Ovary (tissue), 9 donors: ENCODE measurements around the gene HSPA9. TPM values are rescaled to one million over a fixed set of nuclear protein-coding genes. Genes with fewer than 3 reads are reported as not detected.
"Not testable (repeated sequence)": the region's sequence is repeated elsewhere in the genome, so short reads cannot be mapped to it uniquely, and the experiment has no call there.

Source experiments
- DNase-seq, 5 donors: peaks; one replicate each; pipeline ENCODE4 v3.0.0-alpha.2; 2019 to 2020
- H3K27ac ChIP-seq, 2 donors: fragments of 200-600 bp; one replicate each; pipeline versions ENCODE4 v1.5.1 to v1.8.0; 2019 to 2022
- H3K27me3 ChIP-seq: fragments of 200-600 bp; one replicate; pipeline ENCODE4 v1.8.0; 2022
- H3K36me3 ChIP-seq: fragments of 200-600 bp; sonication (generic); one replicate; pipeline ENCODE4 v1.5.1; 2019
- H3K4me1 ChIP-seq: one replicate; pipeline ENCODE4 v1.8.1; 2013; ENCODE audit warnings: mild to moderate bottlenecking, moderate library complexity; ENCODE audit not compliant: insufficient read depth
- H3K4me3 ChIP-seq: fragments of 200-600 bp; sonication (generic); one replicate; pipeline ENCODE4 v1.5.1; 2017
- H3K9me3 ChIP-seq, 2 donors: fragments of 200-600 bp in 1 of 2; sonication (generic) in 1 of 2; one replicate each; pipeline versions ENCODE4 v1.5.1 to v1.8.1; 2013 to 2019; ENCODE audit warnings: mild to moderate bottlenecking in 1 of 2, moderate library complexity in 1 of 2
- EP300 ChIP-seq: sonication (generic); formaldehyde crosslinking; IDR thresholded peaks from one replicate; pipeline ENCODE4 v1.6.1; 2017; ENCODE audit warnings: antibody characterized with exemption
- POLR2A ChIP-seq: fragments of 450-650 bp; IDR thresholded peaks from one replicate; pipeline ENCODE4 v1.6.1; 2017; ENCODE audit warnings: antibody characterized with exemption, mild to moderate bottlenecking, moderate library complexity
- WGBS, 3 donors: extraction: QIAGEN DNeasy Blood & Tissue Kit in 1 of 3; methylation state at CpG; one replicate each; pipeline versions ENCODE4 v1.1.5 to v1.1.7; 2013 to 2017; 5-methylcytosine and 5-hydroxymethylcytosine counted together
- intact Hi-C, 4 donors: fragments of 100-400 bp; cut with DNase I; formaldehyde crosslinking; loops; one replicate each; pipeline versions ENCODE4 v1.11.0 to v1.15.1; 2022 to 2023
- polyA plus RNA-seq, 2 donors: library from polyadenylated mRNA; stranded (reverse); fragments of 200-250 nt in 1 of 2; fragments of 350-450 nt in 1 of 2; fragmentation: Illumina TruSeq in 1 of 2; extraction: RNeasy Lipid Tissue Mini Kit (QIAGEN cat#74804) in 1 of 2; gene quantifications; one replicate each; pipeline ENCODE4 v1.2.3, GENCODE V29; 2013 to 2014
- total RNA-seq, 7 donors: library from RNA; depleted of rRNA in 2 of 7; stranded (reverse); fragments of >200 nt in 2 of 7; fragmentation: NEBNext Ultra II Directional in 3 of 7; extraction: Animal tissue kit (Norgen Biotek cat#: 25700) in 3 of 7; gene quantifications; one replicate each; pipeline versions ENCODE4 v1.1.0 to v1.2.4, GENCODE V29; 2016 to 2023
- TF ChIP-seq, protein P1 (sequence below), 3 donors: fragments of 450-650 bp in 2 of 3; fragments of 200-600 bp in 1 of 3; IDR thresholded peaks; one replicate each; pipeline versions ENCODE4 v1.5.1 to v1.8.0; 2016 to 2022; ENCODE audit warnings: antibody characterized with exemption in 3 of 3, mild to moderate bottlenecking in 1 of 3
- donor health status: DM: no; HTN: no; CAD: no; lungs with moderate emphysema.
- donor health status: DM: no; HTN: no; CAD: no.
- donor health status: Bipolar disorder and iron deficiency.
- donor health status: DM: yes; HTN: yes; CAD: no.
- donor health status: DM: no; HTN: no; CAD: no.
- donor health status: DM: yes; HTN: yes; CAD: no.

The HSPA9 gene
- total and polyA plus RNA-seq, 9 donors = 85.4 to 340 (median 180) TPM

DNA sequence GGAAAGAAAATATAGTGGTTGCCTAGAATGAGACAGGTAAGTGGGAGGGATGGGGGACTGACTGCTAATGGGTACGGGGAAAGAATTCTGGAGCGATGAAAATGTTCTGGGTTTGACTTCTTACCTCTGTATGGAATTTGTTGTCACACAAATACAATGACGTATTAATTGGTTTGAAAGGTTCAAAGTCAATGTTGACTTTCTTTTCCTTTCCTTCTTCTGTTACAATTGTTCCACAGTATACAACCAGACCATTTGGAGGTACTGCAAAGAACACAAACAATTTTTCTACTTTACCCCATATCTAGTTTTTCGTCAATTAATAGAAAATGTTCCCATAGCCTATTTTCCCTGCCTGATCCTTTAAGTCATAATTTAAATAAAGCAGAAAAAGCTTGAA is 57.8 kb downstream of the HSPA9 start:
- DNase-seq = no peak
- 93 to 95% (median 94%) methylated on average over 4 of the region's 4 CpGs for WGBS, 3 donors
- Histone ChIP-seq H3K9me3 (no peaks in the 10 kb centered on the region), H3K36me3 (no peaks in the 10 kb centered on the region), H3K4me1 (no peaks in the 10 kb centered on the region), H3K4me3 (no peak overlapping the region), H3K27me3 (no peaks in the 10 kb centered on the region), H3K27ac (no peak overlapping the region)
- intact Hi-C loops = no loop called here
- no peak for TF ChIP-seq EP300
- TF ChIP-seq POLR2A = no peak
- TF ChIP-seq, protein P1, sequence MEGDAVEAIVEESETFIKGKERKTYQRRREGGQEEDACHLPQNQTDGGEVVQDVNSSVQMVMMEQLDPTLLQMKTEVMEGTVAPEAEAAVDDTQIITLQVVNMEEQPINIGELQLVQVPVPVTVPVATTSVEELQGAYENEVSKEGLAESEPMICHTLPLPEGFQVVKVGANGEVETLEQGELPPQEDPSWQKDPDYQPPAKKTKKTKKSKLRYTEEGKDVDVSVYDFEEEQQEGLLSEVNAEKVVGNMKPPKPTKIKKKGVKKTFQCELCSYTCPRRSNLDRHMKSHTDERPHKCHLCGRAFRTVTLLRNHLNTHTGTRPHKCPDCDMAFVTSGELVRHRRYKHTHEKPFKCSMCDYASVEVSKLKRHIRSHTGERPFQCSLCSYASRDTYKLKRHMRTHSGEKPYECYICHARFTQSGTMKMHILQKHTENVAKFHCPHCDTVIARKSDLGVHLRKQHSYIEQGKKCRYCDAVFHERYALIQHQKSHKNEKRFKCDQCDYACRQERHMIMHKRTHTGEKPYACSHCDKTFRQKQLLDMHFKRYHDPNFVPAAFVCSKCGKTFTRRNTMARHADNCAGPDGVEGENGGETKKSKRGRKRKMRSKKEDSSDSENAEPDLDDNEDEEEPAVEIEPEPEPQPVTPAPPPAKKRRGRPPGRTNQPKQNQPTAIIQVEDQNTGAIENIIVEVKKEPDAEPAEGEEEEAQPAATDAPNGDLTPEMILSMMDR (IDR thresholded peaks at IDR 0.05) = no peak

DNA sequence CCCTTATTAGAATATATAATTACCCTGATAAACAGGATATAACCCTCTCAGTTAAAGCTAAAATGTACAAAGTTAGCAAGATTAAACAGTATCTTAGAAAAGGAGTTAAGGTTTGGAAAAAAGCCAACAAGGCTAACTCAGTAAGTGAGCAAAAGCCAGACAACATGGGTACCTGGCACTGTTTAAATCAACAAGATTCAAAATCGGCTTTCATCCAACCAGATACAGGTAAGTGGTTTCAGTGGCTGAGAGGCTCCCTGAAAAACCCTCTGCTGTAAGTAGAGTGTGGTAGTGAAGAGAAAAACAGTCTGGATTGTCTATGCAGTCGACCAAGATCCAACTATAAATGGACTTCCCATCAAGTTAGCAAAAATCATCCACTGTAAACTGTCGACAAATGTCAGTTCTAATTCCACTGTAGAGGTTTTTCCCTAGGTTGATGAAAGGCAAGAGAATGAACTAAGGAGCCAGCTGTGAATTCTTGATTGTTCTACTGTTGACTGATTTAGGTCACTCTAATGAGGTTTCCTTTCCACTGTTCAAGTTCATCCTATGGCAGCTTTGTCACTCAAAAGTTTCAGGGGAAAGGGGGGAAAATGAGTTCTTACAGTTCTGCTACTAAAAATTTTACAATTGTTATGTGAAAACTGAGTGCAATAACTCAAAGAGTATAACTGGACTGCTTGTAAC is 59.5 kb downstream of the HSPA9 start:
- Histone ChIP-seq H3K27ac (no peak overlapping the region), H3K9me3 (no peaks in the 10 kb centered on the region), H3K27me3 (no peaks in the 10 kb centered on the region), H3K36me3 (no peaks in the 10 kb centered on the region), H3K4me3 (no peak overlapping the region), H3K4me1 (no peaks in the 10 kb centered on the region)
- 85 to 87% (median 86%) methylated on average over 3 of the region's 3 CpGs for WGBS, 3 donors
- intact Hi-C loops = no loop called here
- TF ChIP-seq EP300 (no peak), POLR2A (no peak)
- TF ChIP-seq, protein P1 (IDR thresholded peaks at IDR 0.05) = no peak
- no peak for DNase-seq

DNA sequence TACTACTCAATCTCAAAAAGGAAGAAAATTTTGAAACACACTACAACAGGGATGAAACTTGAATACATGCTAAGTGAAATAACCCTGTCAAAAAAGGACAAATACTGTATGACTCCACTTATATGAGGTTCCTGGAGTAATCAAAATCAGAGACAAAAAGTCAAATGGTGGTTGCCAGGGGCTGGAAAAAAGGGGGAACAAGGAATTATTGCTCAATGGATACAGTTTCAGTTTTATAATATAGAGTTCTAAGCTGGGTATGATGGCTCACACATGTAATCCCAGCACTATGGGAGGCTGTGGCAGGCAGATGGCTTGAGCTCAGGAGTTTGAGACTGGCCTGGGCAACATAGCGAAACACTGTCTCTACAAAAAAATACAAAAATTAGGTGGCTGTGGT is 61.2 kb downstream of the HSPA9 start:
- Histone ChIP-seq H3K4me1 (no peaks in the 10 kb centered on the region), H3K9me3 (no peaks in the 10 kb centered on the region), H3K4me3 (no peak overlapping the region), H3K27me3 (no peaks in the 10 kb centered on the region), H3K36me3 (no peaks in the 10 kb centered on the region), H3K27ac (no peak overlapping the region)
- TF ChIP-seq, protein P1 (IDR thresholded peaks at IDR 0.05) = no peak
- TF ChIP-seq EP300 (no peak), POLR2A (no peak)
- no peak for DNase-seq
- 96 to 98% (median 97%) methylated on average over 1 of the region's 1 CpG for WGBS, 3 donors
- intact Hi-C loops = no loop called here

DNA sequence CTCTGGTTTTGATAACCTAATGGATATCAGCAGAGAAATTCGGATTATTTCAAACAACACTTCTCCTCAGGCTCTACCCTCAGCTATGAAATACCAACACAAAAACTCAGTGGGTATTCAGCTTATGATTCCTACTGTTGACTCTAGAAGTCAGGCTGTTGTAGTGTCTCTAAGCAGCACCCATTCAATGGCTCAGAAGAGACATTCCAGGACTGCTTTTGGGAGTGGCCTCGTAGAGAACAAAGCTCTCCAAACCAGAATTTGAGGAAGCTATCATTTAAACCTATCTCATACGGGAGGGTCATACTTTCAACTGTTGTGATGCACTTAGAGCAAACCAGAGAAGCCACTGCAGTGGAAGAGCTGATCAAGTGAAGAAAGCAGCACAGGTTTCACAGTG is 66.2 kb downstream of the HSPA9 start:
- WGBS, 3 donors = 64 to 67% (median 66%) methylated on average over 3 of the region's 3 CpGs
- Histone ChIP-seq H3K4me1 (no peaks in the 10 kb centered on the region), H3K4me3 (no peak overlapping the region), H3K9me3 (no peaks in the 10 kb centered on the region), H3K27ac (no peak overlapping the region), H3K36me3 (no peaks in the 10 kb centered on the region), H3K27me3 (no peaks in the 10 kb centered on the region)
- DNase-seq = no peak
- TF ChIP-seq EP300 = no peak
- TF ChIP-seq, protein P1 (IDR thresholded peaks at IDR 0.05) = no peak
- TF ChIP-seq POLR2A = no peak
- intact Hi-C loops = no loop called here

DNA sequence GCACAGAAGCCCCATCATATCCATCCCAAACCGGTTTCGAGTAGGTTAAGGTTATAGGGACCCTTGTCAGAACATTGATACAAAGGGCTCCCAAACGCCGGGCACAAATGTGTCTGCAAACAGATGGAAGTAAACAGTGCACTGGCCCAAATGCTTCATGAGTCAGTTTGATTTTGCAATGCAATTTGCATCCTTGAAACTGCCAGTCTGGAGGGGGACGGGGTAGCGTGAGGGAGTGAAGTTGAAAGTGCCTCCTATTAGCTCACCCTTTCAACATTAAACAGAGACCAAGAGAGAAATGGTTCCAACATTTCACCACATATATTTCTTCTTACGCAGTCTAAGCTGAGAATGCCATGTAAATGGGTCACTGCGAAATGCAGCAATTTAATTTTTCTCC is 67.7 kb downstream of the HSPA9 start:
- WGBS, 3 donors = 80 to 89% (median 83%) methylated on average over 8 of the region's 8 CpGs
- H3K9me3 ChIP-seq, DNase-seq, H3K4me3 ChIP-seq, H3K27me3 ChIP-seq, H3K36me3 ChIP-seq, H3K4me1 ChIP-seq, intact Hi-C loops, H3K27ac ChIP-seq: not testable (repeated sequence)
